HEK293T (cell line): ENCODE measurements around the gene OSBPL2.

ENCODE experiments used
- CTCF ChIA-PET: fragments of 350-600 bp; formaldehyde crosslinking; extraction: SDS; loops from one replicate; lab custom pipeline; 2021; ENCODE audit warnings: antibody characterized with exemption, inconsistent platforms; lab: Yijun Ruan, JAX
- POLR2A ChIA-PET: fragments of 350-600 bp; formaldehyde crosslinking; extraction: SDS; loops from one replicate; lab custom pipeline; 2020; ENCODE audit warnings: antibody characterized with exemption, inconsistent platforms; lab: Yijun Ruan, JAX
- DNase-seq: peaks from one replicate; pipeline ENCODE4 v3.0.0; 2012; ENCODE audit warnings: mixed read lengths; ENCODE audit errors: extremely low spot score
- ARNT ChIP-seq: fragments of 450-650 bp; IDR thresholded peaks from 2 replicates; pipeline ENCODE4 v1.6.1; 2017; ENCODE audit warnings: mild to moderate bottlenecking
- BHLHE40 ChIP-seq: fragments of 450-650 bp; IDR thresholded peaks from 2 replicates; pipeline ENCODE4 v1.6.1; 2016; ENCODE audit warnings: mild to moderate bottlenecking, moderate library complexity, borderline replicate concordance
- CTBP1 ChIP-seq: fragments of 450-650 bp; IDR thresholded peaks from 2 replicates; pipeline ENCODE4 v1.6.1; 2016; ENCODE audit warnings: borderline replicate concordance
- ELF4 ChIP-seq: fragments of 450-650 bp; IDR thresholded peaks from 2 replicates; pipeline ENCODE4 v1.6.1; 2017; ENCODE audit warnings: antibody characterized with exemption
- FOXA1 ChIP-seq: fragments of 450-650 bp; IDR thresholded peaks from 2 replicates; pipeline ENCODE4 v1.6.1; 2016; ENCODE audit warnings: mild to moderate bottlenecking
- FOXK2 ChIP-seq: fragments of 450-650 bp; IDR thresholded peaks from 2 replicates; pipeline ENCODE4 v1.6.1; 2016; ENCODE audit warnings: mild to moderate bottlenecking
- FOXM1 ChIP-seq: fragments of 450-650 bp; IDR thresholded peaks from 2 replicates; pipeline ENCODE4 v1.6.1; 2017; ENCODE audit warnings: mild to moderate bottlenecking, borderline replicate concordance
- HDGF ChIP-seq: fragments of 450-650 bp; IDR thresholded peaks from 2 replicates; pipeline ENCODE4 v1.6.1; 2017; ENCODE audit warnings: antibody characterized with exemption, borderline replicate concordance
- L3MBTL2 ChIP-seq: fragments of 450-650 bp; conservative IDR thresholded peaks from 2 replicates; pipeline ENCODE4 v1.6.1; 2016; ENCODE audit warnings: mild to moderate bottlenecking
- LEF1 ChIP-seq: fragments of 450-650 bp; IDR thresholded peaks from 2 replicates; pipeline ENCODE4 v1.6.1; 2017; ENCODE audit warnings: mild to moderate bottlenecking, borderline replicate concordance
- NFRKB ChIP-seq: fragments of 450-650 bp; IDR thresholded peaks from 2 replicates; pipeline ENCODE4 v1.6.1; 2016; ENCODE audit warnings: mild to moderate bottlenecking, moderate library complexity
- PKNOX1 ChIP-seq: fragments of 450-650 bp; IDR thresholded peaks from 2 replicates; pipeline ENCODE4 v1.6.1; 2016
- SP1 ChIP-seq: fragments of 450-650 bp; IDR thresholded peaks from 2 replicates; pipeline ENCODE4 v1.6.1; 2017
- SUZ12 ChIP-seq: fragments of 450-650 bp; IDR thresholded peaks from 2 replicates; pipeline ENCODE4 v1.6.1; 2016; ENCODE audit warnings: mild to moderate bottlenecking
- TARDBP ChIP-seq: fragments of 450-650 bp; IDR thresholded peaks from 2 replicates; pipeline ENCODE4 v1.6.1; 2016
- ZNF384 ChIP-seq: fragments of 450-650 bp; IDR thresholded peaks from 2 replicates; pipeline ENCODE4 v1.6.1; 2016

The OSBPL2 gene

GRCh38 chr20:62237801-62238568 lies at the start of gene OSBPL2:
Gene OSBPL2 (plus strand): TSS chr20:62238521. CDS start chr20:62256185, 17,664 bp downstream.
- ChIA-PET POLR2A (no interaction called here), CTCF (no interaction called here)
- peak; percentile 100 for DNase-seq
- TF ChIP-seq CTBP1: no peak
- TF ChIP-seq FOXM1: no peak
- peak; percentile 87 for TF ChIP-seq SP1
- TF ChIP-seq PKNOX1: peak; percentile 99
- no peak for TF ChIP-seq FOXK2

- ChIA-PET POLR2A (no interaction called here), CTCF (no interaction called here)
- DNase-seq: no peak
- TF ChIP-seq LEF1 (no peak), ZNF384 (no peak), FOXK2 (no peak), TARDBP (no peak), FOXM1 (no peak), HDGF (no peak), FOXA1 (no peak), SUZ12 (no peak), BHLHE40 (no peak), L3MBTL2 (no peak)
Observed at GRCh38 chr20:62190639-62191411, 47.5 kb upstream of the OSBPL2 start.

GRCh38 chr20:62191781-62192559 lies 46.4 kb upstream of the OSBPL2 start:
- no peak for DNase-seq
- ChIA-PET POLR2A (no interaction called here), CTCF (no interaction called here)
- TF ChIP-seq SUZ12: no peak
- TF ChIP-seq CTBP1: no peak
- TF ChIP-seq FOXM1: no peak
- no peak for TF ChIP-seq HDGF
- no peak for TF ChIP-seq NFRKB
- TF ChIP-seq ZNF384: no peak
- TF ChIP-seq L3MBTL2: no peak
- TF ChIP-seq PKNOX1: no peak
- no peak for TF ChIP-seq LEF1
- TF ChIP-seq SP1: no peak
- TF ChIP-seq ELF4: no peak
- TF ChIP-seq FOXA1: no peak
- no peak for TF ChIP-seq BHLHE40
- TF ChIP-seq FOXK2: no peak

GRCh38 chr20:62192635-62193034 lies 45.7 kb upstream of the OSBPL2 start:
- no peak for TF ChIP-seq FOXA1
- TF ChIP-seq NFRKB: no peak
- no peak for TF ChIP-seq BHLHE40
- no peak for TF ChIP-seq CTBP1
- TF ChIP-seq TARDBP: no peak
- TF ChIP-seq ARNT: no peak
- no peak for TF ChIP-seq LEF1
- no peak for TF ChIP-seq HDGF
- ChIA-PET CTCF (no interaction called here), POLR2A (no interaction called here)
- no peak for DNase-seq

- ChIA-PET POLR2A (no interaction called here), CTCF (no interaction called here)
- TF ChIP-seq HDGF: no peak
- DNase-seq: no peak
Observed at GRCh38 chr20:62193079-62194025, 45.0 kb upstream of the OSBPL2 start.

GRCh38 chr20:62195075-62195405 lies 43.3 kb upstream of the OSBPL2 start:
- no peak for DNase-seq
- TF ChIP-seq NFRKB (no peak), FOXK2 (no peak), CTBP1 (no peak), PKNOX1 (no peak), ARNT (no peak), BHLHE40 (no peak), ZNF384 (no peak)
- ChIA-PET POLR2A (no interaction called here), CTCF (no interaction called here)
